Measurements from ENCODE around the gene HINT3.
"Not testable (repeated sequence)": the region's sequence is repeated elsewhere in the genome, so short reads cannot be mapped to it uniquely, and the experiment has no call there.

The HINT3 gene

DNA sequence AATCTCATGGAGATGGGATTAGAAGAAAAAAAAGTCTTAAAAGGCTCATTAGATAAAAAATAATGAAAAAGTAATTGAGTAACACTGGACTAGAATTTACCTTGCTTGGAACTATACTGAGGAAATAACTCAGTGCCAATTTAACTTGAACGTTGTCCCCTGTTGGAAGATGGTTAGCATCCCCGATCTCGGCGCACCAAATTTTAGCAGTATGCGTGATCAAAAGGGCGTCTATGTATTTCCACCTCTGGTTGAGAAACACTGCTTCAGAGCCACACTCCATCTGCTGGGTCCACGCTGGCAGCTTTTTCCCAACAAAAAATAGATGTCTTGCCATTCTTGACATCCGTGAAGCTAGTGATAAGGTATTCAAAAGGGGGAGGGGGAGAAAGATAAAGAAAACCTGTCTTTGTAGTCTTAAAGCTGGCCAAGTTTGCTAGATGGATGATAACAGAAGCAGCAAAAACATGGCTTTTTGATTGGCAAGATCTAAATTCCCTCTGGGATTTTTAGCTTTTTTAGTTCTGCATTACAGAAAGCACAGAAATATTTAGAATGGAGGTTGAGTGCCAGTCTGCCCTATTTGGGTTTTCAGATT, 6.4 kb downstream of the HINT3 start:
- DNase-seq (ENCODE audit: low read depth), result no peak

DNA sequence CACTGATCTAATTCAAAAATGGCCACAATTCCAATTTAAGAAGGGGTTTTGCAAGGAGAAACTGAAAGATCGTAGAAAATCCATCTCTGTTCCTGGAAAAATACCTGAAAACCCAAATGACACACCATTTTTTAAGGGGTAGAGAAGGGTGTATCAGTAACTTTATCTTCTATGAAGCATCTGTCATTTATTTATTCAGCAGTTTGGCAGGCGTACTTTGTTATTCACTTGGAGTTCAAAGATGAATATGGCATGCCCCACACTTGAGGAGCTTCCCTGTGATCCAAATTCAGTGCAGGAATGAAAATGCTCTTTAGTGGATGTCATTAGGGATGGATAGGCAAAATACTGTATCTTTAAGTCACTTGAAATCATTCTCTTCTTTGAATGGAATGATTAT, 7.2 kb downstream of the HINT3 start:
- no peak for DNase-seq (ENCODE audit: low read depth)

DNA sequence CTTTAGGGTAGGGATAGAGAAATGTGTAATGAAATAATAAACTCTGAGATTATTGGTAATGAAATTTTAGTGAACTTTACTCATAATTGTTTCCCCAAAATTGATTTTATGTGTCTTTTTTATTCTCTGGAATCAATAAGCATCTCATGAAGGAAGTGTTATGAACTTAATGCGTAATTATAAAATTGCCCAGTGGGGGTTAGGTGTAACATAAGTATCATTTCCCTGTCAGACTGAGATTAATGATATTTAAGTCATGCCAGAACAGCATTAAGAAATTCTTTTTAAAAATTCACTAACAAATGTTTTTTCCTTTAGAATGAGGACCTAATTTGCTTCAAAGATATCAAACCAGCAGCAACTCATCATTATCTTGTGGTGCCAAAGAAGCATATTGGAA, 10.0 kb downstream of the HINT3 start:
- no peak for DNase-seq (ENCODE audit: low read depth)

DNA sequence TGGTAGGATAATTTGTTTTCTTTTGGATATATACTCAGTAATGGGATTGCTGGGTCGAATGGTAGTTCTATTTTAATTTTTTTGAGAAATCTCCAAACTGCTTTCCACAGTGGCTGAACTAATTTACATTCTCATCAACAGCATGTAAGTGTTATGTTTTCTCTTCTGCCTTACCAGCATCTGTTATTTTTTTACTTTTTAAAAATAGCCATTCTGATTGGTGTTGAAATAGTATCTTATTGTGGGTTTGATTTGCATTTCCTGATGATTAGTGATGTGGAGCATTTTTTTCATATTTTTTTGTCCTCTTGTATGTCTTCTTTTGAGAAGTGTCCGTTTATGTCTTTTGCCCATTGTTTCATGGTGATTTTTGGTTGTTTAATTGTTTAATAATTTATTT, 11.9 kb downstream of the HINT3 start:
- DNase-seq (ENCODE audit: low read depth), result no peak

DNA sequence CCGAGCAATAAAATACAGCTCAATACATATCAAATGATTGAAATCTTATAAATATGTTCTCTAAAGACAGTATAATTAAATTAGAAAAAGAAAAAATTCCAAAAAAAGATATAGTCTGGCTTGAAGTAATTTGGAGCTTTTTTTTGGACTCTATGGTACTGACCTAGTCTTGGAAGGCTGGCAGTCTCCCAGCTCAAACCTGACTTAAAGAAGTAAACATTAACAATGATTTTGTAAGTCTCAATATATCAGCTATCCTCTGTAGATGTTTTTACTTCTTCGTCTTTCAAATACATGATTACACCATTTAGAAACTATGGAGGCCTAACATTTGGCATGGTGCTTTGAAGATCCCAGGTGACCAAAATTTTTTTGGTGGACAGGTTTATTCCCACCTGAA, 14.2 kb downstream of the HINT3 start:
- DNase-seq (ENCODE audit: low read depth), result no peak

DNA sequence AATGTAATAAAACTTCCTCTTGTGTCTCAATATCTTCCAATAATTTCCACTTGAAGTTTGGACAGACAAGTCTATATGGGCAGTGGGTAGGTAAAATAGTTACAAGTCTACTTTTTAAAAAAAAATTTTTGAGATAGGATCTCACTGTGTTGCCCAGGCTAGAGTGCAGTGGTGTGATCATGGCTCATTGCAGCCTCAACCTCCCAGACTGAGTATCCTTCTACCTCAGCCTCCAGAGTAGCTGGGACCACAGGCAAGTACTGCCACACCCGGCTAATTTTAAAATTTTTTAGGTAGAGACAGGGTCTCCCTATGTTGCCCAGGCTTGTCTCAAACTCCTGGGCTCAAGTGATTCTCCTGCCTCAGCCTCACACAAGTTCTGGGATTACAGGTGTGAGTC, 15.9 kb downstream of the HINT3 start:
- DNase-seq (ENCODE audit: low read depth), result not testable (repeated sequence)

DNA sequence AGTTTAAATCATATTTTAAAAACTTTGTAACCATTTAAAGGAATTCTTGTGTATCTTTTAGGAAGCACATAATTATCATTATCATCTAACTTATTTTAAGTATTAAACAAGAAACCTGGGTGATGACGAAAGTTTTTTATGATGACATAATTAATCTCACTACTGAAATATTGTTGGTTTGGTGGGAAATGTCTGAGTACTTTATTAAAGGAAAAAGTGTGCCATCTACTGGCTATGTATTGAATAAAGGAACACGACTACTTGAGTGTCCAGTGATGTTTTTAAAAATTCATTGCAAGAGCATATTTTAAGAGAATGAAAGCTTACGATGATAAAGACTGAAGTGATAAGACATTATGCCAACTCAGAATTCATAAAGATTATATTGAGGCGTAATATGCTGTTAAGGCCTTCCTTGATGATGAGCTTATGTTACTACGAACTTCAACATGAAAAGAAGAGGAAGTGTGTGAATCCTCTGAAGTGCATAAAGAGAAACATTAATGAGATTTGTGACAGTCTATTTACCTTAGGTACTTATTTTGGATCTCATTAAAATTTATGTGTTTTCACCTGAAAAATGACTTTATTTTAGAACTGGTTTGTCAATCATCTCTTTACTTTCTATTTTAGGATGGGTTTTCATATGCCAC, 17.8 kb downstream of the HINT3 start:
- peak; percentile 59 for DNase-seq (ENCODE audit: low read depth)

DNA sequence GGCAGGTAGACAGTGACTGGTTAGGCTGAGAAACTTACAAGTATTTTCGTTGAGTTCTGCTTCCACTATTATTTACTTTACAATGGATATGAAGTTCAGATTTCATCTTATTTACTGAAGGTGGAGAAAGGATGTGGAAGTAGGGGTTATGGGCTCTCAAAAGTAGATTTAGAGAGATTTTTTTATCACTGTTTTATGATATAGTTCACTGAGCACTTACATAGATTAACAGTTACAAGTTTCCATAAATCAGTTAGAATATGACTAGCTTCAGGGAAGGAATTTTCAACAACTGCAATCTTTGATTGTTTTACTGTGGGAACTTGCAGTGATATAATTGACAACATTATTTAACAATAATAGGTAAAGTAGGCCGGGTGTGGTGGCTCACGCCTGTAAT, 22.5 kb downstream of the HINT3 start:
- DNase-seq (ENCODE audit: low read depth), result no peak

DNA sequence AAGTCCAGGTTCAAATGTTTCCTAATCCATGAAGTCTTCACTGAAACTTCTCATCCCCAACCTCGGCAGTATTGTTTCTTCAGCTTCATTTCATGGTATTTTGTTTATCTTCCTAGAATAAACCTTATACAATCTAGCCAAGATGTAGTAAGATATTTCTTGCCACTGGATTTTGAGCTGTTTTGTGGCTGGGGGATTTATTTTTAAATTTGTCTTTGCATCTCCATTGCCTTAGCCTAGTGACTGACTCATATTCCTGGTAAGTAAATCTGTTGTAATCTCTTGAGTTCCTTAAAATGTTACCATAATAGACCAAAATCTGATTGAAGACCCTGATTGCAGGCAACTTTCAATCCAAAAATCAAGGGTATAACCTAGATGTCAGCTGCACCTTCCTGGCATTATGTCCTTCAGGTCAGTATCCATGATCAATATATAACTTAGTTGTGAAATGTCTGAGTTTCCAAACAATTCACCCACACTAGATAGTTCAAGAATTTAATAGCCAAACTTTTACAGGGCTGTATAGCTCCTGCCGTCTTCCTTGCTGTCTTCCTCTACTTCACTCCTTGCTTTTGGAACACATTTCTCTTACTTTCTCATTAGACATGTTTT, 25.1 kb downstream of the HINT3 start:
- no peak for DNase-seq (ENCODE audit: low read depth)

DNA sequence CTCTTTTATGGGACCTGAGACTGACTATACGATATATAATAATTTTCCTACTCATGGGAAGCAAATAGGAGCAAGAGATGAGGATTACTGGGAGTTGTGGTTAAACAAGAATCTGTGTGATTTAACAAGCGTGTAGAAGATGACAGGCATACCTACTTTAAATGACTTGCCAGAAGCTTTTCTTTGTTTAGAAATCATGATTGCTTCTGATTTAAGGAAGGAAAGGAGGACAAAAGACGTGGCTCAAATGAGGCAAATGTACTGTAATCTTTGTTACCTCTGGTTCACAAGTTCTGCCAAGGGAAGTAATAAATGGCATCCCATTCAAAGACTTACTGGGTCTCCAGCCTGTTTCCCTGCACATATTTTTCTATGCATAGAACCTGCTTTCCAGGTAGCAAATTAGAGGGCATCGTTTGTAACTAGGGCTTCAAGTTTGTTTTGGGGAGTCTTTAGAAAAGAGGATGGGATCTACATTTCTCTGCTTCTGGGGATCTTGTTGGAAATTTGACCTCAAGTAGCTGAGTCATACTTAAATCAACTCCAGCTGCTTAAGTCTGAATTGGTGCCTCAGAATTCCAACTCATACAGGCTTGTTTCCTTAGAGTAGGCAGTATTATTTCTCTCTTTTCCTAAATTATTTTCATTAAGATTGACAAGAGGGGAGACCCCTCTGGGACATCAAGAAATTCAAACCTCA, 26.8 kb downstream of the HINT3 start:
- DNase-seq (ENCODE audit: low read depth), result peak; percentile 72

DNA sequence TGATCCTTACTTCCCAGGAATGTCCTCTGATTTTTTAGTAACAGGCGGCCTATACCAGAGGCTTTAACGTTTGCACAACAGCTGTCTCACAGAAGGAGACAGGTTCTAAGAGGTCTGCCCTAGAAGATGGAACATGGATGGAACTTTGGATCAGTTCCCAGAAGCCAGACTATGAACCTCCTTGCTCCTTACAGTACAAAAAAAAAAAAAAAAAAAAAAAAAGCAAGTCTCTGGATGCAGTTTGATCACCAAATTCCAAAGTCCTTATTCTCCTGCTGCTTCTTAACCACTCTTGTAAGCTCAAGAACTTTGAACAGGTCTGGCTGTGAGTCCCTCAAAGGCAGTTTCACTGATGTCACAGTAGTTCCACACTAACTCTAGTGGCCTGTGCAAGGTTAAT, 27.7 kb downstream of the HINT3 start:
- DNase-seq (ENCODE audit: low read depth), result peak; percentile 18

DNA sequence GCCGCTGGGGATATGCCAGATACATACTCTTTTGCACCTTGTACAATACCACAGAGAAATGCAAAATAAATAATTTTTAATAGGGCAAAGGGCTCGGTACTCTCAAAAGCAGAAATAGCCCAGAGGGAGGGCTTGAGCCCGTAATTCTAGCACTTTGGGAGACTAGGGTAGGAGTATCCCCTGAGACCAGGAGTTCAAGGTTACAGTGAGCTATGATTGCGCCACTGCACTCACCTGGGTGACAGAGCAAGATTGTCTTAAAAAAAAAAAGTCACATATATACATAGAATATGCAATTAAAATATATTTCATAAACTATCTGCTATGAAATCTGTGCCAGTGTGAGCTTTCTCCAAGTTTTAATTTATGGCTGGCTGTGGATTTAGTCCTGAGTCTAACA, 29.0 kb downstream of the HINT3 start:
- no peak for DNase-seq (ENCODE audit: low read depth)

DNA sequence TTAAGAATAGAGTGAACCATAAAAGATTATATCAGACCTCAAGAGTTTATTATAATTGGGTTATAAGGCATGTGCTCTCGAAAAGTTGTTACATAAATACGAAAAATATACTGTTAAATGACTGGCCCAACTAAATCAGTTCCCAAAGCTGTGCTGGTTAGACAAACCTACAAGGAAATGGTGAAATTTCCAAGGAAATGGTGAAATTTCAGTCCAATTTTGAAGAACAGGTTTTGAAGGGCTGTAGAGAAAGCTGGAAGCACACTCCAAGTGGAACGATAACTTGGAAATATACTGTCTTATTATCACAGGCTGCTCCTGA, 29.4 kb downstream of the HINT3 start:
- no peak for DNase-seq (ENCODE audit: low read depth)

DNA sequence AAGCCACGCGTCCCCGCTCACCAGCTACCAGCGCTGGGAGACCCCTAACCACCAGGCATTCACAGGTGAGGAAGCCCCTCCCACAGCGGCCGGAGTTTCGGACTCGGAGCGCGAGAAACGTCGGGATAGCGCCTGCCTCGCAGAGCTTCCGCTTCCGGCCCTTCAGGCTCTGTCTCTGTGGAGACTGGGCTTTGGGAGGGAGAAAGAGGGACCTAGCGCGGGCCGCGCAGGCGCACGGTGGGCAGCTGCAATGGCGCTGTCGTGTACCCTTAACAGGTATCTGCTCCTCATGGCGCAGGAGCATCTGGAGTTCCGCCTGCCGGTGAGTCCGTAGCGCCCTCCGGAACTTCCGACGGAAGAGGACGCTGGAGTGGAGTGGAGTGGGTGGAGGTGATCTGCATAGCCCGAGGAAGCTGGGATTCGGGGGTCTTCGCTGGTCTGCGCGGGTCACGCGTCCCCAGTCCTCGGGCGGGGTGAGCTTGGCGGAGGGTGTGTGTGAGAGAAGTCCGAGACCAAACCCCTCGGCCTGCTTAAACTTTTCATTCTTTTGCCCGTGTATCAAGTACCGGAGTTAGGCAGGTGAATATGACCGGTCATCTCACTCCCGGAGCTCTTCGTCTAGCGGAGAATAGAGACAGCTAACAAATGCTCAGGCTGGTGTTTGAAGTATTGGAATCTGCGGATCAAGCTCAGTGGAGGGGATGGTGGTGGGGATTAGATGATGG, 29.9 kb downstream of the HINT3 start, which contains the start of gene TRMT11:
TSS of gene TRMT11 (plus strand) at position 240 of the 725 bp plus-strand sequence. CDS start at position 251, 11 bp downstream.
- DNase-seq (ENCODE audit: low read depth), result peak; percentile 78

DNA sequence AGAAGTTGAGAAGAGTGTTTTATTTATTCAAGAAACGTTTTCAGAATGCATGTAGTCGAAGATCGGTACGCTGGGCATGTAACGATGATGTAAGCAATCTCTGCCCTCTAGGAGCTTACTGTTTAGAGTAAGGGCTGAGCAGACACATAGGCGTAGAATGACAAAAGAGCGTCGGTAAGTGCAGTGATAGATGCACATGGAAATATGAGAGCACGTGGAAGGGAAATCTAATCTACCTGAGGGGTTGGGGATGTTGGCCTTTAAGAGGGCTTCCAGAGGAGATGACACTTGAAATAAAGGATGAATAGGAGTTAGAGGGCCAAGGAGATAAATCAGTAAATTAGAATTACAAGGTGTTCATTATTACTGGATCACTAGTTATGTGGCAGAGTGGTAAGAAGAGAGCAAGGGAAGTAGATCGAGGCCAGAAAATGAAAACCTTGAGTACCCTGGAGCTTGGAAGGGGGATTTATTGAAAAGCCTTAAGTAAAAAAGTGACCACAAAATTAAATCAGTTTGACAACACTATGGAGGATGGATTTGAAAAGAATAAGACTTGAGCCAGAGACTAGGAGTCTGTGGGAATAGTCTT, 30.6 kb downstream of the HINT3 start:
- no peak for DNase-seq (ENCODE audit: low read depth)

DNA sequence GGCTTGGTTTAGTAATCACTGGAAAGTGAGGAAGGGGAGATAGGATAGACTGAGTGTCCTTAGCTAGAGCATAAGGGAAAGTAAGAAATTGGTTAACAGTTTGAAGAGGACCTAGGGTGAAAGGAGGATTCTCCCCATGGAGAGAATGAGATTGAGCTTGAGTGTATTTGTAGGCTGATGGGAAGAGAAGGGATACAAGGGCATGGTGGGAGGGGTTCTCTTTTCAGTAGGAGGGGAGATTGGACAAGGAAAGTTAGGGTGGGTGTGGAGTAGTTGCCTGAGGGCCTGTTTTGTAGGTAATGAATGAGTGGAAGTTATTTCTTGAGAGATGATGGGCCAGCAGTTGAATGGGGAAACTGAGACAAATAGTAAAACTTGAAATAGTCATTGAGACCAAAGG, 31.7 kb downstream of the HINT3 start:
- DNase-seq (ENCODE audit: low read depth), result no peak

DNA sequence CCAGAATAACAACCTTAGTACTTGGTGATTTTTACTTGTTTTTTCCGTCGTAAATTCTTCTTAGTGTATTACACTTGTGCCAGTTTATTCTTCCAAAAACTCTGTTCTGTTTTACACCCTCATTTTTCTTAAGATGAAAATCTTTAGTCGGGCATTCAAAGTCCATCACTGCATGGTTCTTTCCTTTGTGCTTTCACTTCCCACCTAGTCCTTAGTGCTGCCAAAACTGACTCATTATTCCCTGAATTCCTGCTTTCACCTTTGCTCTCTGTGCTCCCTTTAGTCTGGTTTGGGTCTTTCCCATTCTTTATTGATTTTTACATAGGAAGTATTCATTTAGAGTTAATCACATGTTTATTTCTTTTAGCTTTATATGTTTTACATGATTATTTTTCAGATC, 33.1 kb downstream of the HINT3 start:
- DNase-seq (ENCODE audit: low read depth), result no peak

DNA sequence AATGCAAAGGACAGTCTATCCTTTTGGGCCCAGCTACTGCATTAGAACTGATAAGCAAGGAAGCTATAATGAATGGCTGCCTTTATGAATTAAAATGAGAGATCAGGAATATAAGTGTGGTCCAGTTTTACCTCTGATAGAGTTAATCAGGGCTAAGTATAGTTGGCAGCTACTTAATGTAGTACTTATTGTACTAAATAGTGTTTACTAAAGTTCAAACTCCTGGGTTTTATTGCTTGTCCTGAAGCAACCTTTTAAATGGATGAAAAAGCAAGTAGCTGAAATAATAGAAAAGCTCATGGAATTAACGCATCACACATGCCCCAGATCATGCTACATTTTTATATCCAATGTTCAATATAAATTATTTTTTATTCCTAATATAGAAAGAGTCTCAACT, 35.1 kb downstream of the HINT3 start:
- no peak for DNase-seq (ENCODE audit: low read depth)

DNA sequence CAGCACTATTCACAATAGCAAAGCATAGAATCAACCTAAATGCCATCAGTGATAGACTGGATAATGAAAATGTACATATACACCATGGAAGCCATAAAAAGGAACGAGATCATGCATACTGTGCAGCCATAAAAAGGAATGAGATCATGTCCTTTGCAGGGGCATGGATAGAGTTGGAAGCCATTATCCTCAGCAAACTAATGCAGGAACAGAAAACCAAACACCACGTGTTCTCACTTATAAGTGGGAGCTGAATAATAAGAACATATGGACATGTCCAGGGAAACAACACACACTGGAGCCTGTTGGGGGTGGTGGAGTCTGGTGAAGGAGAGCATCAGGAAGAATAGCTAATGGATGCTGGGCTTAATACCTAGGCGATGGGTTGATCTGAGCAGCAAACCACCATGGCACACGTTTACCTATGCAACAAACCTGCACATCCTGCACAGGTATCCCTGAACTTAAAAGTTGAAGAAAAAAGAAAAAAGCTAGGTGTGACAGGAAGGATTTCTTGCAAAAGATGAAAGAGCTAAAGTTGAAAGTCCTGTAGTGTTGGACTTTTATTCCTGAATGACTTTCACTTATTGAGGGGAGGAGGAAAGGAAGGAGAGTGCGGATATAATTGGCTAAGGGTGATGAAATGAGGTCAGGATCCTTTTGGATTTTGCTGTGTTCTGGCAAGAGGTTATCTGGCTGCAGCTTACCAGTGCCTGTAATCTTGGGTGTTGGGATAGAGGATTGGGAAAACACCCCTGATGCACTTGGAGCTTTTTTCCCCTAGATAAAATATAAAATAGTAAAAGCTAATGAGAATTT, 38.3 kb downstream of the HINT3 start:
- DNase-seq (ENCODE audit: low read depth), result no peak

DNA sequence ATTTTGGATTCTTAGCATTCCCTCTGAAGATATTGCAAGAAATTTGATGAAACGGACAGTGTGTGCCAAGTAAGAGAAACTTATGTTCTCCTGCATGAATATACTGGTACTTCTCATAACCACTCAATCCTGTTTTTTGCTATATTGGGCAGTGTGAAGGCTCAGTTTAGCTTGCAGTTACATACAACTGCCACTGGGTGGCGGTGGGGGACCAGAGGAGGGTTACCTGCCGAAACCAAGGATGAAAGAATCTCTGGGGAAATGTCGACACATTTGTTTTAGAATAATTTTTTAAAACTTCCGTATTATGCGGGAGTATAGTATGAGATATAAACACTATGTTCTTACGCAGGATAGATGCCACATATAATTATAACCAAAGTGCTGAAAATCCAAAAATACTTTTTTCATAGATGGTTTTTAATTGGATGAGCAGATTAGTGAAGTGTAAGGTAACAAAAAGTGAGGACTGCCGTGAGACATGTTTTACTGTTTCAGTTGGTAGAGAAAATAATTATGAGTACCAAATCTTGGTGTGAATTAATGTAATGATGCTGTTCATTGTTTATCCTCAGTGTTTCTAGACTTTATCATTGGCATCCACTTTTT, 39.5 kb downstream of the HINT3 start:
- DNase-seq (ENCODE audit: low read depth), result peak; percentile 49

Measured in fibroblast of gingiva (primary cell).